Measurements from ENCODE around the gene ACOX3.

ACOX3 gene

DNA sequence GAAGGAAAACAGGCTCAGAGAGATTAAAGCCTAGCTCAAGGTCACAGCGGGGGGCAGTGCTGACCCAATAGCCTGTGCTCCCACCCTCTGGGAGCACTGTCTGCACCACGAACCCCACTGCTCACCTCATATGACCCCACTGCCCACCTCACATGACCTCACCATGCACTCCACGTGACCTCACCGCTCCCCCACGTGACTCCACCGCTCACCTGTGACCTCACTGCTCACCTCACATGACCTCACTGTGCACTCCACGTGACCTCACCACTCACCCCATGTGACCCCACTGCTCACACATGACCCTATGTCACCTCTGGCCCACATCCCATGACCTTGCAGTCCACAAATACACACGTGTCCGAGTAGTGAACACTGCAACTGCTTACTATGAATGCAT lies 55.4 kb downstream of the ACOX3 start:
- no peak for DNase-seq

DNA sequence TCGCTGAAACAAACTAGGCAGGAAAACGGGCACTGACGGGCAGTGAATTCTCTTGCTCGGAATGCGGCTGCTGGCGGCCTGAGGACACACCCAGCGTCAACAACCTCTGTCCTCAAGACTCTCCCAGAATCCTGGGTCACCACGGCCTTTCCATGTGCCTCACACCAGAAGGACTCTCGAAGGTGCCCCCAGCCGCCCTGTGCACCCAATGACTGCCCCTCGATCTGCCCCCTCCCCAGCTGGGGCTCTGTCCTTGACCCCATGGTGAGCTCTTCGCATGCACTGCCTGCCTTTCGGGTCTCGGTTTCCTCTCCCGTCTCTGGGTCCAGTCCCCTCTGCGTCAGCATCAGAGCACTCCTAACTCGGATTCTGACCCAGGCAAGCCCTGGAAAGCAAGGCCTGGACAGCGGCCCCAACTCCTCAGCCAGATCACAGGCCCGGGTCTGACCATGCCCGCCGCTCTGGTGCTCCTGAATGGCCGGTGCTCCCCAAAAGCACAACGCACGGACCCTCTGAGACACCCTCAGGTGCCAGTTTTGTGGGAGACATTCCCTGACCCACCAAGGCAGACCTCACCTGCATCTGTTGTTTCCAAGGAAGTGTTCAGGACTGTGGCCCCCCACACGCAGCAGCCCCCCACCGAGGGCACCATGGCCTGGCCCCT lies 56.0 kb downstream of the ACOX3 start:
- DNase-seq = no peak

DNA sequence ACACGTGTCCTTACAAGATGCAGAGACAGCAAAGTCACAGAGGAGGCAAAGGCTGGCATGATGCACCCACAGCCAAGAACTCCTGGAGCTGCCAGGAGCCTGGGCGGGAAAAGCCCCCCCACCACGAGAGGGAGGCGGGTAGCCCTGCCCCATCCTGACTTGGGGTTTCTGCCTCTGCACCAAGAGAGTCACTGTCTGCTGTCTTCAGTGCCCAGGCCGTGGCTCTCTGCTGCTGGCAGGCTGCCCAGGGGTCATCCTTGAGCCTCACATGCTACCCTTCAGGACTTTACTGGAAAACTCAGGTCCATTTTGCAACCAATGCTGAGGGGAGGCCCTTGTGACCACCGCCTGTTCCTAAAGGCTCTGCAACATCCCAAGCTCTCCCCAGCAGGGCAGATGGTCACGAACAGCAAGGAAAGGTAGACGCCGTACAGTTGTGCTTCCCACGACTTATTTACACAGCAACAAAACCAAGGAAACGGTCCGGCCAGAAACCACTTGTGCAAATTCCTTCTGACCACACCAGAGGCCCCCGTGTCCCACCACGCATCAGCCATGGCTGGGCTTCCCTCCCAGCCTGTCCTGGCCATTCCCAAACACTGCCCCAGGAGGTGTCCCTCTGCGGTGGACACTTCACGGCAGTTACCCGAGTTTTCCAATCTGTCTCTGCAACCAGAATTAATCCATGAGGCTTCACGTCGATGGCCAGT lies 56.9 kb downstream of the ACOX3 start:
- no peak for DNase-seq

DNA sequence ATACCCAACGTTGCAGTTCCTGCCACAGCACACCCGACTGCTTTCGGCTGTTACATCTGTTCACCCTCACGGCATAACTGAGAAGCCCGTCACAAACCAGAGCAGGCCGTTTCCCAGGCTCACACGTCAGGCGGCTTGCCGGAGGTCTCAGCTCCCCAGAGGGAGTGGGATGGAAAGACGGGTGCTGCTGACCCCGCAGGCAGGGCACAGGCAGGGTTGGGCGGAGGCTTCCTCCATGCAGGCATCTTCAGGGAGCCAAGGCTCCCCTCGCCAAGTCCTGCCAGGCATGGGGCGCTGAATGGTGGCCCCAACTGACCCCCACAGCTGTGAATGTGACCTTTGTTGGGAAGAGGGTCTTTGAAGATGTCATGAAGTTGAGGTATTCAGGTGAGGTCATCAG lies 57.5 kb downstream of the ACOX3 start:
- no peak for DNase-seq

DNA sequence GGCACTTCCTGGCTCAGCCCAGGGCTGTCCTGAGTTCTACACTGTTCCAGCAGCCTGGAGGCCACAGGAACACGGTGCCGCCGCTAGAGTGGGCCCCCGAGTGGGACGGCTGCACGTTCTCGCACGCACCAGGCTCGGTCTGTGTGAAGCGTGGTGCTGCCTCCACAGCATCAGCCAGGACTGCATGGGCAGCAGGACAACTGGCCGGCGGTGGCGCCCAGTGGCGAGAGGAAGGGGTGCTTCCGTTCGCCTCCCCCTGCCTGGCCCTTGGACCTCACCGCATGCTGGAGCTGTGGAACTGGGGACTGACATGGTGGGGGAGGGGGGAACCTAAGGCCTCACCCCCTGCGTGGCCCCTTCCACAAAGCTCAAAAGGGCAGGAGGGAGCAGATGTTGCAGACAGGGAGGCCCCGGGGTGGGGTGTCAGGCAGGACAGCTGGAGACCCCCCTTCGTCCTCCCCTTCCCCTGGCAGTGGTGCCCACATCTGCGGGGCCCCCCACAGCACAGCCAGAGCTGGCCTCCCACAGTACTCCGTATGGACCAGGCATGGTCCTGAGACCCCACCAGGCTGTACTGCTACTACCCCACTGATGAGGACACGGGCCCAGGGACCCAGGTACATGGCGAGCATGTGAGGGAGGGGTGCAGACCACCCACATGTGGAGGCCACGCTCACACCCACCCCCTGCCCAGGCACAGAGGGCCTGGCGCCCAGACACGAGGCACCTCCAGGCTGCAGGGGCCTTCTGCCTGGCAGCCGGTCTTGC lies 58.5 kb downstream of the ACOX3 start:
- DNase-seq = no peak

DNA sequence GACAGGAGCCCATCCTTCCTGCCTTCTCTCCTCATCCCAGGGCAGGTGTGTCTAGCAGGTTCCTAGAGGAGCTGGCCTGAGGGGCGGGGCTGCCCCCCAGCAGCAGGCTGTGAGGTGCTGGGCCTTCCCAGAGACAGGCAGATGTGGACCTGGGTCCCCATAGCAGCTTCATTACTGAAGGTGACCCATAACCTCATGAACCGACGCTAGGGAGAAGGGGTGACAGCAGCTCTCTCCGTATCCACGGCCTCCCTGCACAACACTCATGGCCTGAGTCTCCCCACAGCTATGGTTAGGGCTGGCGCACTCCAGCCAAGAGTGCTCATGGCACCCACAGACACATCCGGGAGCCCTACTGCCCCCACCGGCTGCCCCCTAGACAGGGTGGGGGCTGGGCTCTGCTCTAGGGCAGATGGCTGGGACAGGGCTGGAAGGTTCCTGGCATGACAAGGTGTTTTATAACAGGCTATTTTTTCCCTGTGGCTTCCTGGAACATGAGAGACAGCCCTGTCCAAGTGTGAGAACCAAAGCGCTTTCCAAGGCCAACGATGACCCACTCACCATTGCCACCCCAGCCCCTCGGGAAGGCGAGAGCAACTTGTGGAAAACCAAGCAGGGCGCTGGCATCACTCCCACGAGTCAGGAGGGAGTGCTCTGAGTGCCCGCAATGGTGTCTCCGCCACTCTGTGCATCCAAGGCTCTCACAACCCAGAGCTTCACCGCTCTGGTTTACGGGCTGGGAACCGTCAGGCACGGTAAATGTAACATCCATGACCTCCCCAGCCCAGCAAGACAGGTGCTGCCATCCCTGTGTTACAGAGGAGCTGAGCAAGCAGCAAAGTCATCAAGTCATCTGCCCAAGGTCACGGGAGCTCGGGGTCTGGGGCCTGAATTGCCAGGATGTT lies 59.8 kb downstream of the ACOX3 start:
- no peak for DNase-seq

DNA sequence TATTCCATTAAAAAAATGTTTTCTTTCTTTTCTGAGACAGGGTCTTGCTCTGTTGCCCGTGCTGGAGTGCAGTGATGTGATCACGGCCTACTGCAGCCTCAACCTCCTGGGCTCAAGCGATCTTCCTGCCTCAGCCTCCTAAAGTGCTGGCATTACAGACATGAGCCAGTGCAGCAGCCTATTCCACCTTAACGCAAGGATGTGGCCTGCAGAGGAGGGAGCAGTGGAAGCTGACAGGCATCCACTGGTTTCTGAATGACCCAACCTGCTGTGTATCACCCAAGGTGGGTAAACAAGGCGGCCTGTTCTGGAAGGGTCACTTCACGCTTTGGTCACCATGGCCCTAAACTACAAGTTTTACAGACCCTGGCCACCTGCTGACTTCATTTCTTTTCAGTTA lies 60.8 kb downstream of the ACOX3 start:
- DNase-seq = no peak

DNA sequence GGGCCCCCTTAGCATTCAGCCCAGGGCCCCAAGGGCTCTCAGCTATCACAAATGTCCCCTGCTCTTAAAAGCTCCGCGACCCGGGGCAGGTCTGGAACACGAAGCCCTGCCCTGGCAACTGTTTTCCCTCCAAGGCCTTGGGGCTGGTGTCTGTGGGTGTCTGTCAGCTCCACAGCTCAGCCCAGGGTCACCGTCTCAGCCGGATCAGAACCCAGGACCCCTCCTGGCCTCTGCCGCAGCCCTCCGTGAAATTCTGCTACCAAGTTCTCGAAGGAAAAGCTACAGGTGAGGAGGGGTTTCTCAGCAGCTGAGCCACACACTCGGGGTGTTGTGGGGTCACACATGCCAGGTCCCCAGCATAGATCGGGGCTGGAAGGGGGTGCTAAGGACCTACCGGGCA lies 61.2 kb downstream of the ACOX3 start:
- DNase-seq = no peak

DNA sequence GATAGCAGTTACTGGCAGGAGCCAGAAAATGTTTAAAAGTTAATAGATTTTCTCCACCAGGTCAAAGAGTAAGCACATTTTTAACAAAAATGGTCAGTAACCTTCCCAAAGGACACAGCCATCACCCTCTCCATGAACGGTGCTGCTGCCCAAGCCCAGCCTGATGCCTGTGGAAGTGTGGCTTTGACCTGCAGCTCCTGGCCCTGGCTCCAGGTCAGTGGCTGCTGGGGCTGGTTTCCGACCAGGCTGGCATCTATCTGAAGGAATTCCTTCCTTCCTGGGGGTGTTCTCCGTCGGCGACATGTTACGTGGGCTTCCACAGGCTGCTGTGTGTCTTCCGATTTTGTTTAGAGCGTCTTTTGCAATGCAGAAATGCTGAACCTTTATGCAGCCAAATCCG lies 61.7 kb downstream of the ACOX3 start:
- DNase-seq = no peak

DNA sequence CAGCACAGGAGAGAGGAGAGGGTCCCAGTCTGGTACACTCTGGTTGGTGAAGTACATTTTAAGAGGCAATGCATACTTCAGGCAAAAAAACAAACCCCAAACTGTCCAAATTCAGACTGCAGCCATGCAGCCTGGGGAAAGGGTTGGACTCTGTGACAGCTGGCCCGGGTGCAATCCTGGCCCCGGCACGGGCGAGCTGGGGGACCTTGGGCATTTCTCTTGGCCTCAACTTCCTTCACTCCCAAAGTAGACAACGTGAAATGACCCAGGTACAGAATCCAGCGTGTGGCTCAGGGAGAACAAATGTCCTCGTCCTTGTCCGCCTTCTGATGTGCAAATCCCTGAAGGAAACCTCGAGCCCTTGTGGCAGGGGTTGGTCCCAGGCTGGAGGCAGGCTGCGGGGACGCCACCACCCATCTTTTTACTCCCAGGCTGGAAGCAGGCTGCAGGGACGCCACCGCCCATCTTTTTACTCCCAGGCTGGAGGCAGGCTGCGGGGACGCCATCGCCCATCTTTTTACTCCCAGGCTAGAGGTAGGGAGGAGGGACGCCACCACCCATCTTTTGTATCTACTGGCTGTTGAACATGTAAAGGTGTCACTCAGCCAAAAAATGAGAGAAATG lies 62.3 kb downstream of the ACOX3 start:
- no peak for DNase-seq

DNA sequence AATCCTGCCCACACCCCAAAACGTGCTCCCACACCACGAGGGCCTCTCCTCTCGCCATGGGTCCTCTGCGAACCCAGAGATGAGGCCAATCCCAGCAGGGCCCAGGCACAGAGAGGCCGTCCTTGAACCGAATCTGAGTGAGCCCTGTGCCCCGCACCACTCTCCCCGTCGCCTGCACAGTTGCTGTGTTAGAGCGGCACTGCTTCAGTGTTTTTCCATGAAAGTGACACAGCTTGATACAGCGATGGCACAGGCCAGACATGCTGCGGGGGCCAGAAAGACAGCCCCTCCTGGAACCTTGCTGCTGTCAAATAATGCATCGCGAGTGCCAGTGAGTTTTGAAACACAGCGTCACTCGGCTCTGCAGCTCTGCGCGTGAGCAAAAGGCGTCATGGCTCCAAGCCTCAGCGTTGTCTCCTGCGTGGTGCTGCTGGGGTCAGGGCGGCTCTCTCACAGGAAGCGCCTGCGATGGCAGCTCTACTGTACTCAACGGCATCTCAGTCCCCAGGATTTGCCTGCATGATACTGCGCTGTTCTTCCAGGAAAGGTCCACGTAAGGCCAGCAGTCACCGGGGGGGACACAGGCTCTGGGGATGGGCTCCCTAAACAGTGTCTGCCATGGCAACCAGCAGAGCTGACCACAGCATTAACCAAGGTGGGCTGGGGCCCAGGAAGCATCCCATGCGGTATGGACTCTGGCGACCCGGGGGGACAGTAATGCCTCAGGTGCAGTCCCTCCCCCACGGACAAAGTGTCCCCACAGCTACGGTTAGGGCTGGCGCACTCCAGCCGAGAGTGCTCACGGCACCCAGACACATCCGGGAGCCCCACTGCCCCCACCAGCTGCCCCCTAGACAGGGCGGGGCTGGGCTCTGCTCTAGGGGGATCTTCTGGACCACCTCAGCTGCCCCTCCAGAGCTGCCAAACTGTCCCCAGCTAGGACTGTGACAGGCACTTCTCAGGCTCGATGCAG lies 63.1 kb downstream of the ACOX3 start:
- DNase-seq = no peak

DNA sequence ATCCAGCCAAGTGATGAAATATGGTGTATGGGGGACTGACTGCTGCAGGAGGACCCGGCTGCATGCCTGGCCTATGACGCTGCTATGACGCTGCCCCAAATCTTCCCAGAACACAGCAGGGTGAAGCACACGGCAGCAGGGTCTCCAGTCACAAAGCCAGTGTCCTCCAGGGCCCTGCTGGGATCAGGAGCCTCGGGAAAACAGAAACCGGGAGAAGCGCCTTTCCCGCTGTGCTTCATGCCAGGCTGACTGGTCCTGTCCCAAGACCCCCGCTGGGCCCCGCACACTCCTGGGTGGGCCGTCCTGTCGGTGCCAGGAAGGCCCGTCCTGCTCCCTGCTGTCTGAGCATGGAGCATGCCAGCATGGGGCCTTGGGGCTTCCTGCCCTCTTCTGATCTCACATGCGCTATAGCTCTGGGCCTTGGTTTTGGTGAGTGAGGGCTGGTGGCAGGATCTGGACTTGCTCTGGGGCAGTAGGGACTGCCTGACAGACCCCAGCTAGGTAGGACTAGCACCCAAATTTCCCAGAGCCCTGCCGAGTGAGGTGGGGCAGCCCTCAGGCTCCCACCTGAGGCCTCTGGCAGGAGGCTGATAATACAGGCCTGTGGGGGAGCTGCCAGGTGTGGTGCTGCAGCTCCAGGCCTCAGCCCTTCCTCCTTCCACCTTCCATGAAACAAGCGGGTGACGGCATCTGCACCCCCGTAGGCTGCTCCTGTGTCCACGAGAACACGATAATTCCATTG lies 64.0 kb downstream of the ACOX3 start:
- DNase-seq = no peak

DNA sequence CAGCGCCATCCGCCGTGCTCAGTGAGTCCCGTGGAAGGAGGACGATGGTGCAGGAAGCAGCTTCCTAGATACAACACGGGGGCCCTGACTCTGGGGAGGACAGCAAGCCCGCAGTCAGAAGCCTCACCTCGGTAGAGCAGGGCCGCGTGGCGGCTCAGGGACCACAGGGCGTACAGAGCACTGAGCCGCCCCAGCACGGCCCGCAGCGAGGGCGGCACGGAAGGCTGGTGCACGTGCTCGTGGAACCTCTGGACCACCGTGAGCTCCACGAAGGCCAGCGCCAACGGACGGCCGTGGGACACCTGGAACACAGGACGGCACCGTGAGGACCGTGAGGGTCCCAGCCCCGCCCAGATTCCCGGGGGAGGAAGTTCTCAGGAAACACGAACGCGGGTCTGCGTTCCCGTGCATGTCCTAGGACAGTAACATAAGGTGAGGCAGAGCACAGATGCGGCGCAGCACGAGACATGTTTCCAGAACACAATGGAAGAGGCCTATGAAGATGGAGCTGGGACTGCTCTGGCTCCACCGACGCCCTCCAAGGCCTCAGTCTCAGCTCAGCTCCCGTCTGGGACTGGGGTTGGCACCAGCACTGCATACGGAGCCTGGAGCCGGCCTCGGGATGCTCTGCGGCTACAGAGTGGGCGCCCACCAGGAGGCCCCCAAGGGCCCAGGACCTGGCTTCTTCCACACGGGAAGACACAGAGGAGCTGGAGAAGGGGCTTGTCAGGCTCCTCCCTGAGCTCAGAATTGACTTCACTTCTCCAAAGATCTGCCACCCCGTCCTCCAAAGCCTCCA lies 65.5 kb downstream of the ACOX3 start:
- no peak for DNase-seq

DNA sequence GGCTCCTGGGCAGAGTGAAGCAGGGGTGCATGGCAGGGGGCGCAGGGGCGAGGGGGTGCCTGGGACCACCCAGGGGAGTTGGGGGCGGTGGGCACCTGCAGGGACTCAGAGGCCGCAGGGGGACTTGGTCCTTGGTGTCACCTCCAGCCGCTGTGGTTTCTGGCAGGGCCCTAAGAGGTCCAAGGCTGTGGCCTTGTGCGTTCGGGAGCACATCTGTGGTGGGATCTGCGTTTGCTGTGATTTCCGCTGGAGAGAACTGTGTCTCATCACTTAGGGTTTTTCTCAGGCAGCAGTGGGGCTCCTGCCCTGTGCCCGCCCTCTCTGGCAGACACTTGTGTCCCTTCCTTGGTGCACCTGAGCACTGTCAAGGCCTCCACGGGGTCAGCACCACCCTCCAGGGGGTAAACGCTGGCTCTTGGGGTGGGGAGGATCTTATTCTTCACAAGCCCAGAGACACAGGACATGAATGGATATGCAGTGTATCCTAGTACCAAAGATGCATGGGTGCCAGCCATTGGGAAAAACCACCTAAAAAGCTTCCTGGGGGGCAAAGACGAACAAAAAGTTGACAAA lies 66.5 kb downstream of the ACOX3 start:
- no peak for DNase-seq

DNA sequence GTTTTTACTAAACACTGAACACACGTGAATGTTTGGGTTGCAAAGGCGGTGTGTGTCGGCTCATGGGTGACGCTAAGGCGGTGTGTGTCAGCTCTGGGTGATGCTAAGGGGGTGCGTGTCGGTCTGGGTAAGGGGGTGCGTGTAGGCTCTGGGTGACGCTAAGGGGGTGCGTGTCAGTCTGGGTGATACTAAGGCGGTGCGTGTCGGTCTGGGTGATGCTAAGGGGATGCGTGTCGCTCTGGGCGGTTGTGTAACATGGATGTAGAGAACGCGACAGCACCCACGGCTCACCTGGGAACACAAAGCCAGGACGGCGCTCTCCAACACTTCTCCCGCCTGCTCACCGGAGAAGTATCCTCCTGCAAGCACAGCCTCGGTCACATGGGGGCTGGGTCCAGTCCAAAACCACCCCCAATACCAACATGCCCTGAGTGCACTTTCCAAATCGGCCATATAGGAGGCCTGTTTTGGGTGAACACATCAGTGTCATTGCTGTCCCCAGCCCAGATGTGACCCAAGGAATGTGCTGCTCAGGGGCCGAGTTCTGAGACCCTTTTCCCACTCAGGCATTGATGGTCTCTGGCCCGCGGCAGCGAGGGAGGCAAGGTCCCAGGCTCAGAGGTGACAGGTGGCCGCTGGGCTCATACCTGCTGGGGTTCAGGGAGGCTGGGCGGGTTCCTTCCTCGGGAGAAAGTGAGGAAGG lies 67.1 kb downstream of the ACOX3 start:
- no peak for DNase-seq

DNA sequence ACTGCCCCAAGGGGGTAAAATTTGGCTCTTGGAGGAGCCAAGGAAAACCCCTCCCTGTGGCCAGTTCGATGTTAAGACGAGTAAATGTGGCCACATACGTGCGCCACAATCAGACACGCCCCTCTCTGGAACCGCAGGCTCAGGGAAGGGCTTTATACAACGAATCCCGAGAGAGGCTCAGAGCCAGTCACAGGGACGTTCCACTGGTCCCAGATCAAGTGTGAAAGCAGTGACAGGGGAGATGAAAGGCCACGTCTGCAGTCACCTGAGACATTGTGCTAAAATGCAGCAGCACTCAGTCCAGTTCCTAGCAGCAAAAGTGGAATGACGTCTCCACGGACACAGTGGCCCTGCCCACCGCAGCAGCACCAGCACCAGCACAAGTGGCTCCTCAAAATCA lies 68.0 kb downstream of the ACOX3 start:
- no peak for DNase-seq

DNA sequence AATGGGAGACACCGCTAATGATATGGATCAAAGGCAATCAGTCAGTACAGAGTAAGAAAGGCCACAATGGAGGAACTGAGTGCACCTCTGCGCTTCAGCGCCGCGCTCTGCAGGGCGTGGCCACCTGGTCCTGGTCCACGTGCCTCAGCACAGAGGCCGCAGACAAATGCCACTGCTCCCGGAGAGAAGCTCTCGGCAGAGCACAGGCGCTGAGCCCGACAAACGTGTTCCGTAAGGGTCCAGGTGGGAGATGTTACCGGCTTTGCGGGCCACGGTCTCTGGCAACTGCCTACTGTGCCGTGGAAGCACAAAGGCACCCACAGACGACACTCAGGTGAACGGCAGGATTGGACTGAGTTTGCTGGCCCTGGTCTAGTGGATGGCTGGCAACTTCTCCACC lies 68.9 kb downstream of the ACOX3 start:
- no peak for DNase-seq

DNA sequence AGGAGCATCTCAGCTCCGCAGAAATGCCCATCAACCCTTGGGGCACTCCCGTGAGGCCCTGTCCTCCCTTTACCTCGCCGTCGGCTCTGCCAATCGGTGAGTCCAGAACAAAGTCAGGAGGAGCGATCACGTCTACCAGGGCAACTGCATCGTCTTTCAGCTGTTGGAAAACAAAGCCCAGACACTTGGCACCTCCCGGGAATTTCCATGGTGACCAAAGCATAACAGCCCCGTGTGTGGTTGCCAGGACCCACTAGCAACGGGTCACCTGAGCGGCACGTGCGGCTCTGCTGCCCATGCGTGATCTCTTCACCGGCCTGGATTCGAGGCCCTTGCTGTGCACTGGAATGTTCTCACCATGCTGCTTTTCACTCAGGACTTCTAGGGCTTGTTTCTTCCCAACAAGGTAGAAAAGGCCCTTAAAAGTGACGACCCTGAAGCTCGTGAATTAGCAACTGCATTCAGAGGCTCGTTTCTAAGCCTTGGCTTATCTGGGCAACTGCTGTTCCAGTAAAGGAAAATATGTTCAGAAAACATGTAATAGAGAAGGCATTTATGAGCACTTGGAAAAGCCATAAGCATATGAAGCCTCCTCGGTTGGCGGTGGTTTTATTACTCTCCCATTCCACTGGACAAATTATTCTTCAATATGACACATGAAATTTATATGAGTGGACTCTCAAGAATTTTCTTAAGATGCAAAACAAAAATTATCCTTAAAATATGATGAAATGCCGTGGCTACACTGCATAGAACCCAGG lies 69.5 kb downstream of the ACOX3 start:
- no peak for DNase-seq

All from NCI-H187 (cell line).